ENCODE measurements around the gene CACNA1C. TPM values are rescaled to one million over a fixed set of nuclear protein-coding genes. Genes with fewer than 3 reads are reported as not detected.

The CACNA1C gene
- total and polyA plus RNA-seq, 10 of the 15 experiments (the other 5 are each of a cell fraction or from before 2014, with no cell fraction given), result under 0.01 to 0.15 (median 0.09) TPM; not detected in 5

- no peak overlapping the region for H3K9ac ChIP-seq (ENCODE audit: control insufficient read depth, insufficient read depth, low read length)
- 24% methylated on average over 3 of the region's 3 CpGs for WGBS (ENCODE audit: insufficient coverage, insufficient replicate concordance, low lambda C conversion rate, missing lambda C conversion rate)
- no peaks in the 10 kb centered on the region for H3K9me3 ChIP-seq (replicated peaks; ENCODE audit: control insufficient read depth, insufficient read depth, low read length)
- POLR2A ChIA-PET, result no interaction called here
- no peaks in the 10 kb centered on the region for H3K36me3 ChIP-seq (ENCODE audit: control insufficient read depth in 2 of 2, insufficient read depth in 2 of 2, low read length in 1 of 2)
- no peak overlapping the region for H3K27ac ChIP-seq (ENCODE audit: control insufficient read depth, insufficient read depth)
- no peaks in the 10 kb centered on the region for H3K79me2 ChIP-seq (ENCODE audit: control insufficient read depth, insufficient read depth, low read length)
- no peak overlapping the region for H2AFZ ChIP-seq (ENCODE audit: control insufficient read depth, low read depth, low read length)
- intact Hi-C loops (cut with micrococcal nuclease; ENCODE audit: unreplicated experiment) (no loop called here), in situ Hi-C loops (cut with MboI) (no loop called here)
- no peak for FAIRE-seq
- no peaks in the 10 kb centered on the region for H3K4me1 ChIP-seq (ENCODE audit: control insufficient read depth, insufficient read depth, low read length)
- H3K4me2 ChIP-seq (ENCODE audit: control insufficient read depth, insufficient read depth), result no peak overlapping the region
- RAD21 ChIA-PET (ENCODE audit: unreplicated experiment), result no interaction called here
- SMC1A ChIA-PET (ENCODE audit: uncharacterized antibody, unreplicated experiment), result no interaction called here
- no peak for ATAC-seq
- TF ChIP-seq CTCF (IDR thresholded peaks at IDR 0.05 in 2 of 3, conservative IDR thresholded peaks at IDR 0.05 in 1 of 3; ENCODE audit: control insufficient read depth in 2 of 3, extremely low read depth in 1 of 3, insufficient read depth in 1 of 3, low read depth in 3 of 3, low read length in 3 of 3) (no peak), ATF2 (IDR thresholded peaks at IDR 0.05; ENCODE audit: low read length) (no peak), NR2C1 (IDR thresholded peaks at IDR 0.05) (no peak), CBX3 (IDR thresholded peaks at IDR 0.05; ENCODE audit: borderline replicate concordance, low read depth) (no peak), HDAC2 (IDR thresholded peaks at IDR 0.05) (no peak), HDGF (IDR thresholded peaks at IDR 0.05) (no peak), ZBTB40 (IDR thresholded peaks at IDR 0.05; ENCODE audit: borderline replicate concordance) (no peak), CHD1 (IDR thresholded peaks at IDR 0.05; ENCODE audit: low read depth, low read length) (no peak), KDM1A (IDR thresholded peaks at IDR 0.05; ENCODE audit: borderline replicate concordance) (no peak), CHD2 (IDR thresholded peaks at IDR 0.05; ENCODE audit: borderline replicate concordance, low read depth, low read length) (no peak), SPI1 (IDR thresholded peaks at IDR 0.05; ENCODE audit: borderline replicate concordance, insufficient read depth, low read depth, low read length) (no peak), DPF2 (IDR thresholded peaks at IDR 0.05) (no peak), RAD51 (IDR thresholded peaks at IDR 0.05) (no peak), ZBED1 (IDR thresholded peaks at IDR 0.05; ENCODE audit: borderline replicate concordance) (no peak), YY1 (IDR thresholded peaks at IDR 0.05; ENCODE audit: low read depth, low read length) (no peak)
- BruUV-seq (replicated peaks), result no TSS peak
- H4K20me1 ChIP-seq (ENCODE audit: control insufficient read depth, insufficient read depth), result no peaks in the 10 kb centered on the region
- no peak overlapping the region for H3K4me3 ChIP-seq
- H3K27me3 ChIP-seq (replicated peaks in 1 of 2; ENCODE audit: control insufficient read depth in 2 of 2, insufficient read depth in 2 of 2, low read length in 1 of 2), result peaks cover 0 to 2% of the 10 kb centered on the region in 2 experiments; a peak in 3 of 4 replicates
- CTCF ChIA-PET, result no interaction called here
- no peak for DNase-seq (ENCODE audit: low read depth, low spot score)
Measured at GRCh38 chr12:2666846-2667245, 614.1 kb downstream of the CACNA1C start.

All from GM12878 (cell line).